ENCODE measurements around the gene ARHGEF16. TPM values are rescaled to one million over a fixed set of nuclear protein-coding genes. Genes with fewer than 3 reads are reported as not detected.

ARHGEF16 gene
- total RNA-seq (1 to 10 TPM in 4 of 7 donors, under 1 TPM in 3; 0.23 to 1.6 (median 1.1) TPM), polyA plus RNA-seq (1 to 10 TPM in 1 of 3 donors, under 1 TPM in 2; 0.29 to 1.5 (median 0.43) TPM)
- long read RNA-seq, donor 1: 0 reads
- long read RNA-seq, donor 2: 0 reads

DNA sequence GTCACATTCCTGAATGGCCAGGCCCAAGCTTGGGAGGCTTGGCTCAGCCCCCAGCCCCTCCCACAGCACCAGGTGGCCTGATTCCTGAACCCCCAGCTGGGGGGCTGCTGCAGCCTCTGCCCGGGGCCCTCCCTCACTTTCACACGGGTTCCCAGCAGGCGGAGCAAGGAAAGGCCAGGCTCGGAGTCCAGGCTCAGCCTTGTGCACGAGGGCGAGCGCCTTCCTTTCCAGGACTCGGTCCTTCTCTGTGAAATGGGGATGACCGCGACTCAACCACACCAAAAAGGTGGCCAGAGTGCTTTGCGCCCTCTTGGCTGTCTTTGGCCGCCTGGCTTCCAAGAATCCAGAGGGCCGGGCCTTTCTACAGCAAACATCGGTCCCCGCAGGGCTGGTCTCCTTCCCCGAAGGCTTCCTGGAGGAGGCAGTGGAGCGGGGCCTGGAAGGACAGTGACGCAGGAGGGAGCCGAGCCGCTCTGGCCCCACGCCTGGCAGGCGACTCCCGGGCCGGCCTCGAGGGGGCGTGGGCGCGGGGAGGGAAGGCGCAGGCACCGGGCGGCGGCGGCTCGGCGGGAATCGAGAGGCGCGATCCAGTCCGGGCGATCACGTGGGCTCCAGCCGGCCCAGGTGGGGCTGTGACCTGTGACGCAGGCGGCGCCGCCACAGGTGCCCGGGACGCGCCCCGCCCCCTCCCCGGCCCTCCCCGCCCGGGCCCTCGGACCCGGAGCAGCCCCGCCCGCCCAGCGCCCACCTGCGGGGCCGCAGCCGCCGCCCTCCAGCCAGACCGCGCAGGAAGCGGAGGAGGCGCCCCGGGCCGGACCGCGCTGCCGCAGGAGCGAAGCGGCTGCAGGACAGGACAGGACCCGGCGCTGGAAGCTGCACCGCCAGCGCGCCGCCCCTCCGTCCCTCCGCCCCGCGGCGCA, at the start of gene ARHGEF16:
ARHGEF16 (plus strand) TSS at position 775 of the 920 bp plus-strand sequence. CDS start 8,420 bp downstream, outside the sequence.
- Histone ChIP-seq H3K4me1 (peaks cover 11 to 51% (median 30%) of the 10 kb centered on the region in 6 donors), H3K4me3 (peak within 1 kb of the TSS; percentile 24 to 76 (median 46)), H3K9me3 (no peaks in the 10 kb centered on the region), H3K36me3 (no peaks in the 10 kb centered on the region), H3K27ac (peak within 1 kb of the TSS in 2 of 8 donors; percentile 13 to 40), H3K27me3 (replicated peaks in 1 of 7) (peaks cover 0 to 64% (median 25%) of the 10 kb centered on the region in 7 donors)
- intact Hi-C loops (cut with DNase I; ENCODE audit: low total_unique reads): loop anchor here (5.0 kb wide), 1 partner anchor 33 kb away; no protein-coding TSS in a partner anchor
- 5 to 60% (median 8%) methylated on average over 2 to 84 of the region's 84 CpGs for WGBS, 5 donors
- DNase-seq: no peak
- TF ChIP-seq POLR2A (IDR thresholded peaks at IDR 0.05) (no peak), CTCF (IDR thresholded peaks at IDR 0.05 in 8 of 11, conservative IDR thresholded peaks at IDR 0.05 in 3 of 11) (peak in 9 of 11 experiments; percentile 8 to 61 (median 39)), POLR2AphosphoS5 (IDR thresholded peaks at IDR 0.05) (peak in 2 of 3 donors; percentile 29 to 31)

DNA sequence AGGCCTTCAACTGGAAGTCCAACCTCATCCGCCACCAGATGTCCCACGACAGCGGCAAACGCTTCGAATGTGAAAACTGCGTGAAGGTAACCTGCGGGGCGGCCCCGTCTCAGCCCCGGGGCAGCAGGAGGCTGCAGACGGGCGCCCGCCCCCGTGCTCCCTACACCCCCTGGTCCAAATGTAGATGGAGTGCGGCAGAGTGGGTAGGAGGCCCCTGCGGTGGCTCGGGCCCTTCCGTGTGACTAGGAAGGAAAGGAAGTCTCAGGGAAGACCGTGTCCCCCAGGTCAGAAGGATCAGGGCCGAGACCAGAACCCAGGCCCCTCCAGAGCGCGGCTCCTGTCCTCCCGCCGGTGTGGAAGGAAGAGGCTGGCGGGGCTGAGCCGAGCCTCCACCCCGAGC, 49.7 kb upstream of the ARHGEF16 start:
- Histone ChIP-seq H3K4me1 (peaks cover 4 to 24% (median 13%) of the 10 kb centered on the region in 6 donors), H3K4me3 (no peak overlapping the region), H3K27me3 (replicated peaks in 1 of 7) (peaks cover 0 to 31% (median 0%) of the 10 kb centered on the region in 7 donors), H3K36me3 (no peaks in the 10 kb centered on the region), H3K27ac (no peak overlapping the region), H3K9me3 (no peaks in the 10 kb centered on the region)
- TF ChIP-seq POLR2AphosphoS5 (IDR thresholded peaks at IDR 0.05): no peak
- TF ChIP-seq CTCF (IDR thresholded peaks at IDR 0.05 in 8 of 11, conservative IDR thresholded peaks at IDR 0.05 in 3 of 11): no peak
- TF ChIP-seq POLR2A (IDR thresholded peaks at IDR 0.05): no peak
- 92 to 96% (median 94%) methylated on average over 17 to 27 of the region's 27 CpGs for WGBS, 5 donors
- no peak for DNase-seq
- intact Hi-C loops (cut with DNase I; ENCODE audit: low total_unique reads): no loop called here

DNA sequence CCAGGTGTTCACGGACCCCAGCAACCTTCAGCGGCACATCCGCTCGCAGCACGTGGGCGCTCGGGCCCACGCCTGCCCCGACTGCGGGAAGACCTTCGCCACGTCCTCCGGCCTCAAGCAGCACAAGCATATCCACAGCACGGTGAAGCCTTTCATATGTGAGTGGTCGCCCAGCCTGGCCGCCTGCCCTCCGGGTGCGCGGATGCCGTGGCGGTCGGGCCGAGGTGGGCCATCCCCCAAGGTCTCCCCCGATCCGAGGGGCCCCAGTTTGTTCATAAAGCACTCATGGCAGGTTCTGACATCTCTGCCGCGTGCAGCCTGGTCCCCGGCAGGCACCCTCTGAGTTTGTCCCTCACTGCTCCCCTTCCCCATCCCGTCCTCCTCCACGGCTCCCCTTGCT, 49.0 kb upstream of the ARHGEF16 start:
- Histone ChIP-seq H3K4me3 (no peak overlapping the region), H3K27me3 (replicated peaks in 1 of 7) (peaks cover 0 to 24% (median 0%) of the 10 kb centered on the region in 7 donors), H3K9me3 (no peaks in the 10 kb centered on the region), H3K27ac (no peak overlapping the region), H3K4me1 (peaks cover 4 to 24% (median 13%) of the 10 kb centered on the region in 6 donors), H3K36me3 (no peaks in the 10 kb centered on the region)
- intact Hi-C loops (cut with DNase I; ENCODE audit: low total_unique reads): no loop called here
- no peak for DNase-seq
- TF ChIP-seq POLR2AphosphoS5 (IDR thresholded peaks at IDR 0.05) (no peak), CTCF (IDR thresholded peaks at IDR 0.05 in 8 of 11, conservative IDR thresholded peaks at IDR 0.05 in 3 of 11) (no peak), POLR2A (IDR thresholded peaks at IDR 0.05) (no peak)
- 89 to 97% (median 94%) methylated on average over 16 to 30 of the region's 30 CpGs for WGBS, 5 donors

Measured in spleen (tissue), 13 donors.